Endothelial cell of umbilical vein (primary cell): ENCODE measurements around the gene ARHGEF16. TPM values are rescaled to one million over a fixed set of nuclear protein-coding genes. Genes with fewer than 3 reads are reported as not detected.

ENCODE experiments used
- BruUV-seq: library from RNA; stranded (reverse); fragments of 400-500 nt; replicated peaks from 2 replicates; lab custom pipeline; 2021; lab: Mats Ljungman, UMichigan
- CTCF ChIA-PET: fragments of 300-600, 350-600 bp; sonication (Branson Sonifier 250); formaldehyde crosslinking; loops from one replicate; lab custom pipeline; 2021; ENCODE audit warnings: antibody characterized with exemption, inconsistent platforms; lab: Charles Lee
- POLR2A ChIA-PET: fragments of 300-600, 350-600 bp; sonication (Branson Sonifier 250); formaldehyde crosslinking; loops from one replicate; lab custom pipeline; 2021; ENCODE audit warnings: antibody characterized with exemption, inconsistent platforms; lab: Charles Lee
- DNase-seq: peaks from one replicate; pipeline ENCODE4 v3.0.0-alpha.2; 2011; ENCODE audit warnings: low read depth, low spot score
- FAIRE-seq: peaks from 2 replicates; lab custom pipeline; 2011; peaks lifted over from hg19 to GRCh38; lab: Jason Lieb, UNC
- H2AFZ ChIP-seq: 2 replicates; pipeline ENCODE4 v1.6.0; 2012; ENCODE audit warnings: low read depth, low read length, control low read depth, inconsistent platforms
- H3K27ac ChIP-seq: 2 replicates; pipeline ENCODE4 v1.5.1; 2011; ENCODE audit warnings: low read depth, mild to moderate bottlenecking, control low read depth, low read length, moderate library complexity; ENCODE audit not compliant: insufficient read depth
- H3K27me3 ChIP-seq, 2 experiments: 2 replicates each; pipeline versions ENCODE4 v1.6.0 to v1.6.1; 2011; ENCODE audit warnings: low read length in 2 of 2, mixed read lengths in 1 of 2; ENCODE audit not compliant: control insufficient read depth in 2 of 2, insufficient read depth in 2 of 2
- H3K36me3 ChIP-seq, 2 experiments: 2 replicates in 1 of 2; 3 replicates in 1 of 2; pipeline ENCODE4 v1.5.1; 2011; ENCODE audit warnings: low read length in 2 of 2, mild to moderate bottlenecking in 1 of 2, moderate library complexity in 1 of 2; ENCODE audit not compliant: control insufficient read depth in 2 of 2, insufficient read depth in 2 of 2; ENCODE audit errors: extremely low read depth in 1 of 2
- H3K4me1 ChIP-seq: 3 replicates; pipeline ENCODE4 v1.5.1; 2011; ENCODE audit warnings: mild to moderate bottlenecking, low read length; ENCODE audit not compliant: control insufficient read depth, insufficient read depth; ENCODE audit errors: extremely low read depth
- H3K4me2 ChIP-seq: 2 replicates; pipeline ENCODE4 v1.6.1; 2011; ENCODE audit warnings: low read length, control low read depth, mixed read lengths; ENCODE audit not compliant: insufficient read depth
- H3K4me3 ChIP-seq, 3 experiments: fragments of 200-600 bp in 1 of 3; sonication (generic), shearing (Covaris generic) in 1 of 3; replicated peaks in 1 of 3; 2 replicates each; pipeline ENCODE4 v1.5.1; 2011 to 2016; ENCODE audit warnings: control low read depth in 3 of 3, low read length in 3 of 3, mild to moderate bottlenecking in 2 of 3, inconsistent platforms in 1 of 3, low read depth in 1 of 3, moderate library complexity in 1 of 3; ENCODE audit not compliant: insufficient read depth in 1 of 3
- H3K79me2 ChIP-seq: 2 replicates; pipeline ENCODE4 v1.6.0; 2012; ENCODE audit warnings: low read length, inconsistent platforms; ENCODE audit not compliant: control insufficient read depth, insufficient read depth
- H3K9ac ChIP-seq: replicated peaks from 2 replicates; pipeline ENCODE3; 2011; ENCODE audit warnings: low read length, control low read depth; ENCODE audit not compliant: insufficient read depth; ENCODE audit errors: extremely low read depth
- H3K9me1 ChIP-seq: replicated peaks from 3 replicates; pipeline ENCODE4 v1.6.0; 2011; ENCODE audit warnings: mild to moderate bottlenecking, low read length; ENCODE audit not compliant: control insufficient read depth, insufficient read depth; ENCODE audit errors: extremely low read depth
- H3K9me3 ChIP-seq: replicated peaks from 2 replicates; pipeline ENCODE4 v1.5.1; 2012; ENCODE audit warnings: low read length, inconsistent platforms; ENCODE audit not compliant: control insufficient read depth, insufficient read depth
- H4K20me1 ChIP-seq: replicated peaks from 2 replicates; pipeline ENCODE3; 2011; ENCODE audit warnings: mild to moderate bottlenecking, low read length; ENCODE audit not compliant: control insufficient read depth, insufficient read depth; ENCODE audit errors: extremely low read depth
- CTCF ChIP-seq, 2 donors: IDR thresholded peaks; 1 replicate in 1 of 2; 2 replicates in 1 of 2; pipeline ENCODE4 v1.5.1; 2011; ENCODE audit warnings: low read length in 2 of 2, mild to moderate bottlenecking in 2 of 2, moderate library complexity in 2 of 2, control low read depth in 1 of 2, inconsistent platforms in 1 of 2, low read depth in 1 of 2; ENCODE audit not compliant: insufficient read depth in 1 of 2; ENCODE audit errors: extremely low read depth in 1 of 2
- FOS ChIP-seq: IDR thresholded peaks from 2 replicates; pipeline ENCODE4 v1.6.1; 2011; ENCODE audit warnings: mild to moderate bottlenecking, low read length, moderate library complexity, borderline replicate concordance; ENCODE audit not compliant: insufficient read depth
- GATA2 ChIP-seq: IDR thresholded peaks from 2 replicates; pipeline ENCODE4 v1.7.0; 2011; ENCODE audit warnings: low read depth, mild to moderate bottlenecking, moderate library complexity, mixed read lengths, low read length; ENCODE audit not compliant: insufficient read length, insufficient read depth
- JUN ChIP-seq: IDR thresholded peaks from 2 replicates; pipeline ENCODE4 v1.6.1; 2011; ENCODE audit warnings: borderline replicate concordance, low read depth; ENCODE audit not compliant: insufficient read length, insufficient read depth
- MYC ChIP-seq: IDR thresholded peaks from one replicate; pipeline ENCODE4 v1.6.1; 2011; ENCODE audit warnings: mild to moderate bottlenecking, low read depth, low read length
- POLR2A ChIP-seq: IDR thresholded peaks from 2 replicates; pipeline ENCODE4 v1.6.1; 2012; ENCODE audit warnings: low read depth, mild to moderate bottlenecking, control low read depth, low read length
- POLR2AphosphoS5 ChIP-seq: IDR thresholded peaks from 2 replicates; pipeline ENCODE4 v1.6.1; 2012; ENCODE audit warnings: low read depth, mild to moderate bottlenecking, control low read depth, low read length, moderate library complexity; ENCODE audit not compliant: insufficient read depth
- dilution Hi-C: fragments of 300-500 bp; cut with MboI; formaldehyde crosslinking; loops from one replicate; pipeline ENCODE4 v1.15.0; 2019; ENCODE audit warnings: low sequenced_read_pairs; ENCODE audit not compliant: extremely low pct_ligation_motif_present
- intact Hi-C: fragments of 100-400 bp; cut with micrococcal nuclease; formaldehyde crosslinking; loops from one replicate; pipeline ENCODE4 v1.10.0; 2022
- polyA plus RNA-seq, 4 experiments: library from polyadenylated mRNA; depleted of rRNA in 3 of 4; stranded (reverse) in 3 of 4; unstranded in 1 of 4; fragments of >200 nt; gene quantifications; 2 replicates each; pipeline versions ENCODE4 v1.2.1 to v1.2.3, GENCODE V29; 2011 to 2012; ENCODE audit warnings: missing spikeins in 1 of 4
- total RNA-seq: library from RNA; stranded (reverse); gene quantifications from 2 replicates; pipeline ENCODE4 v1.2.3, GENCODE V29; 2021

Gene ARHGEF16
- total and polyA plus RNA-seq, 2 donors (not counting 3 experiments of a cell fraction or from before 2014, with no cell fraction given): 0.52 to 1.3 TPM

- TF ChIP-seq GATA2 (no peak), FOS (no peak), POLR2AphosphoS5 (no peak), MYC (no peak), JUN (no peak), CTCF (IDR thresholded peaks at IDR 0.05; ENCODE audit: extremely low read depth in 1 of 2, insufficient read depth in 1 of 2, low read depth in 1 of 2, low read length in 2 of 2) (no peak), POLR2A (no peak)
- Histone ChIP-seq H2AFZ (no peak overlapping the region), H3K9ac (no peak overlapping the region), H4K20me1 (no peaks in the 10 kb centered on the region), H3K4me3 (no peak overlapping the region), H3K4me1 (no peaks in the 10 kb centered on the region), H3K9me1 (no peaks in the 10 kb centered on the region), H3K79me2 (no peaks in the 10 kb centered on the region), H3K36me3 (no peaks in the 10 kb centered on the region), H3K4me2 (no peak overlapping the region), H3K27ac (no peak overlapping the region), H3K9me3 (no peaks in the 10 kb centered on the region), H3K27me3 (no peaks in the 10 kb centered on the region)
- intact Hi-C loops (no loop called here), dilution Hi-C loops (no loop called here)
- POLR2A ChIA-PET: no interaction called here
- BruUV-seq: no TSS peak
- DNase-seq (no peak), FAIRE-seq (no peak)
- CTCF ChIA-PET: interaction anchor here (1.2 kb wide), 1 partner anchor 10 kb away, joined by 3 read pairs; no protein-coding TSS in a partner anchor
Observed at GRCh38 chr1:3516481-3516869, 62.0 kb downstream of the ARHGEF16 start.
